Neural progenitor cell (in vitro differentiated cells): Measurements from ENCODE around the gene GUCY1A2.

Experiments
- CTCF ChIP-seq: fragments of 200-600 bp; sonication (generic); IDR thresholded peaks from 2 replicates; pipeline ENCODE4 v1.5.1; 2017; ENCODE audit warnings: antibody characterized with exemption, mild to moderate bottlenecking
- EZH2 ChIP-seq: fragments of 200-600 bp; sonication (generic); IDR thresholded peaks from 2 replicates; pipeline ENCODE4 v1.6.1; 2017; ENCODE audit warnings: antibody characterized with exemption, mild to moderate bottlenecking, moderate library complexity

- TF ChIP-seq CTCF, result no peak
- no peak for TF ChIP-seq EZH2
Measured at GRCh38 chr11:106702805-106703204, 315.5 kb downstream of the GUCY1A2 start.
